Neutrophil (primary cell): ENCODE data around the gene ELAPOR1.

ENCODE experiments used
- H3K27ac ChIP-seq: fragments of 200-600 bp; sonication (generic); 2 replicates; pipeline ENCODE4 v1.5.1; 2016; ENCODE audit warnings: mild to moderate bottlenecking, moderate library complexity
- H3K27me3 ChIP-seq: fragments of 200-600 bp; sonication (generic); 2 replicates; pipeline ENCODE4 v1.6.0; 2016; ENCODE audit warnings: mild to moderate bottlenecking
- H3K36me3 ChIP-seq: fragments of 200-600 bp; sonication (generic); 2 replicates; pipeline ENCODE4 v1.5.1; 2017
- H3K4me1 ChIP-seq, 2 experiments: fragments of 200-600 bp in 1 of 2; sonication (generic) in 1 of 2; 1 replicate in 1 of 2; 2 replicates in 1 of 2; pipeline versions ENCODE4 v1.5.1 to v1.6.1; 2013 to 2016; ENCODE audit warnings: low read depth in 1 of 2, low read length in 1 of 2, mild to moderate bottlenecking in 1 of 2, moderate library complexity in 1 of 2; ENCODE audit not compliant: control insufficient read depth in 1 of 2, insufficient read depth in 1 of 2
- H3K4me3 ChIP-seq, 2 experiments: fragments of 200-600 bp in 1 of 2; sonication (generic) in 1 of 2; 1 replicate in 1 of 2; 2 replicates in 1 of 2; pipeline ENCODE4 v1.5.1; 2013 to 2016; ENCODE audit warnings: low read depth in 1 of 2, low read length in 1 of 2, mild to moderate bottlenecking in 1 of 2, moderate library complexity in 1 of 2
- H3K9me3 ChIP-seq: fragments of 200-600 bp; sonication (generic); 2 replicates; pipeline ENCODE4 v1.5.1; 2016
- TF ChIP-seq, protein P1 (sequence below): fragments of 200-600 bp; sonication (generic); IDR thresholded peaks from 2 replicates; pipeline ENCODE4 v1.5.1; 2016; ENCODE audit warnings: antibody characterized with exemption

The ELAPOR1 gene

DNA sequence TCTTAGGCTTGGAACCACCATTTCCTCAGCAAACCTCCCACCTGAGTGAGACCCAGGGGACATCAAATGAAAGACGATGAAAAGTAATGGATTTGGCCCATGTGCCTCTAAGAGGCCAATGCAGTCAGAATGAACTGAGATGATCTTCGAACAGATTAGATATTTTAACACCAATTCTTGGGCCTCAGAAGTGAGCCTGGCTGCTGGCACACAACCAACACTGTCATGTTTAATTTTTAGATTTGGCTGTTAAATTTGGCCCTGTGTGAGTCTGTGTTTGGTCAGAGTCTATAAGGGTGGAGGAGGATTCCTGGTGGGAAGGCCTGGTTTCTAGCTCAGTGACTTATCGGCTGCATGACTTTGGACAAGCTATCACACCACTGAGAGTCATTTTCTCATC, 45.4 kb downstream of the ELAPOR1 start:
- Histone ChIP-seq H3K4me3 (no peak overlapping the region), H3K9me3 (no peaks in the 10 kb centered on the region), H3K4me1 (peaks cover 40 to 41% of the 10 kb centered on the region in 2 experiments), H3K27me3 (no peaks in the 10 kb centered on the region), H3K27ac (no peak overlapping the region), H3K36me3 (peaks cover under 1% of the 10 kb centered on the region)
- TF ChIP-seq, protein P1, sequence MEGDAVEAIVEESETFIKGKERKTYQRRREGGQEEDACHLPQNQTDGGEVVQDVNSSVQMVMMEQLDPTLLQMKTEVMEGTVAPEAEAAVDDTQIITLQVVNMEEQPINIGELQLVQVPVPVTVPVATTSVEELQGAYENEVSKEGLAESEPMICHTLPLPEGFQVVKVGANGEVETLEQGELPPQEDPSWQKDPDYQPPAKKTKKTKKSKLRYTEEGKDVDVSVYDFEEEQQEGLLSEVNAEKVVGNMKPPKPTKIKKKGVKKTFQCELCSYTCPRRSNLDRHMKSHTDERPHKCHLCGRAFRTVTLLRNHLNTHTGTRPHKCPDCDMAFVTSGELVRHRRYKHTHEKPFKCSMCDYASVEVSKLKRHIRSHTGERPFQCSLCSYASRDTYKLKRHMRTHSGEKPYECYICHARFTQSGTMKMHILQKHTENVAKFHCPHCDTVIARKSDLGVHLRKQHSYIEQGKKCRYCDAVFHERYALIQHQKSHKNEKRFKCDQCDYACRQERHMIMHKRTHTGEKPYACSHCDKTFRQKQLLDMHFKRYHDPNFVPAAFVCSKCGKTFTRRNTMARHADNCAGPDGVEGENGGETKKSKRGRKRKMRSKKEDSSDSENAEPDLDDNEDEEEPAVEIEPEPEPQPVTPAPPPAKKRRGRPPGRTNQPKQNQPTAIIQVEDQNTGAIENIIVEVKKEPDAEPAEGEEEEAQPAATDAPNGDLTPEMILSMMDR, result no peak

DNA sequence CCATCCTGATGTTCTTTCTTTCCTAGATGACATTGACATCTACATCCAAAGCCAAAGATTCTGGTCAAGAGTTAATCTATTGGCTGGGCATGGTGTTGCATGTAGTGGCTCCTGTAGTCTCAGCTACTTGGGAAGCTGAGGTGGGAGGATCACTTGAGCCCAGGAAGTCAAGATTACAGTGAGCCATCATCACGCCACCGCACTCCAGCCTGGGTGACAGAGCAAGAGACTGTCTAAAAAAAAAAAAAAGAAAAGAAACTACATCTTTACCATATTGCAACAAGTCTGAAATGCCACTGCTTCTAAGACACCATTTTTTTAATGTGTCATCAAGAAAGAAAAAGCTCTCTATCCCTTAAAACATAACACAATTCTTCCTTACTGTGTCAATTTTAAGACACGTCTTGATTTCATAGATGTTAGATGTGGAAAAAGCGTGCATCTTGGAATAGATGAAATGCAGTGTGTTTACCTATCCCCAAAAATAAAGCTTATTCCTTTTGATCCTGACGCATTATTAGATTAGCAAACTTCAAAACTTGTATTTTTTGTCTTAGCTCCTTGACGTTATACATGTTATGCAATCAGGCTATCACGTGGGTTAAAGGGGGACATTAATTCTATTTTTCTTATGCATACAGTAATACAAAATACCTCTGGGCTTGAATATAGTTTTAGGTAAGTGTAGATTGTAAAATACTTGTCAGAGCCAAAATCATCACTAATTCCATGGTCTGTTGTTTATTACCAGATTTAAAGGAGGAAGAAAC, 46.3 kb downstream of the ELAPOR1 start:
- Histone ChIP-seq H3K4me1 (peaks cover 48 to 50% of the 10 kb centered on the region in 2 experiments), H3K9me3 (no peaks in the 10 kb centered on the region), H3K27ac (peak overlapping the region; percentile 92), H3K4me3 (no peak overlapping the region), H3K36me3 (peaks cover 5% of the 10 kb centered on the region), H3K27me3 (no peaks in the 10 kb centered on the region)
- TF ChIP-seq, protein P1, result no peak

DNA sequence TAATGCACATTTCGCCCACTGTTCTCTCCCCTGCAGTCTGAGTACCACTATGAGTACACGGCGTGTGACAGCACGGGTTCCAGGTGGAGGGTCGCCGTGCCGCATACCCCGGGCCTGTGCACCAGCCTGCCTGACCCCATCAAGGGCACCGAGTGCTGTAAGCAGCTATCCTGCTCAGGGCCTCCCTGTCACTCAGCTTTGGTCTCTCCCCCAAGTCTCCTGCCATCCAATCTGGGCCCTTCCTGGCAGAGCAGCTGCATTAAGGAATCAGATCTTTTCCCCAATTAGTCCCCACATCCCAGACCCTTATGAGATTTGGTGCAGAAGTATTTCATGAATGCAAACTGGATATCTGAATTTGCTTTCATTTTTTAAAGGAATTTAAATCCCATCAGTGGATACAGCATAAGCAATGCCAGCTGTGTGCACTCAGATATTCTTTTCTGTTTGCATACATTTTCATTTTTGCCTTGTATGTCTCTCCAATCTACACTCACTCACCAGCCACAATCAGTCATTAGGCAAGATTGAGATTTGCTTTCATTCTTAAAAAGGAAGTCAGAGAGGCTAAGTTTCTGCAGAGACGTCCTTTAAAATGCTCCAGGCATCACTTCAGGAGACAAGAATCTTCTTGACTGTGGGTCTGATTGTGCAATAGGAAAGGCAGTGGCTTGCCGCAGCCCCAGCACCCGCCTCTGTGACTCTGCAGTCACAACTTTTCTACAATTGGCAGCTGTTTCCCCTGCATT, 48.1 kb downstream of the ELAPOR1 start:
- TF ChIP-seq, protein P1, result peak; percentile 15
- Histone ChIP-seq H3K36me3 (peaks cover 5% of the 10 kb centered on the region), H3K9me3 (no peaks in the 10 kb centered on the region), H3K27ac (peak overlapping the region; percentile 92), H3K4me1 (peaks cover 57 to 61% of the 10 kb centered on the region in 2 experiments), H3K4me3 (peak overlapping the region; percentile 39 to 41), H3K27me3 (no peaks in the 10 kb centered on the region)

DNA sequence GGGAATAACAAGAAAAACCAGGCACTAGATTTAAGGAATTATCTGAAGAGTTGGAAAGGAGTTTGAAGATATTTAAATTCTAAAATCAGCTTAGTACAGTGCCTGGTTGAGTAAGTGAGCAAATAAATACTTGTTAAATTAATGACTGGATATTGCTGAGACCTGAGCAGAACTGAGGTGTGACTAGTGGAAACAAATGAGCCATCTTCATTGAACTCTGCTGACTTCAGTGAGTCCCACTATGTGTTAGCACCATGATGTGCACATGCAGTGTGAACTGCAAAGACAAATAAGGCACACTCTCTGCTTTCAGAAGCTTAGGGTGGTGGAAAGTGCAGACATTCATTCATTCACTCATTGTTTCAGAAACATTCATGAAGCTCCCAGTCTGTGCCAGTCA, 48.7 kb downstream of the ELAPOR1 start:
- Histone ChIP-seq H3K9me3 (no peaks in the 10 kb centered on the region), H3K4me1 (peaks cover 63 to 67% of the 10 kb centered on the region in 2 experiments), H3K27me3 (no peaks in the 10 kb centered on the region), H3K4me3 (peak overlapping the region; percentile 39 to 41), H3K27ac (peak overlapping the region; percentile 92), H3K36me3 (peaks cover 5% of the 10 kb centered on the region)
- TF ChIP-seq, protein P1, result no peak

DNA sequence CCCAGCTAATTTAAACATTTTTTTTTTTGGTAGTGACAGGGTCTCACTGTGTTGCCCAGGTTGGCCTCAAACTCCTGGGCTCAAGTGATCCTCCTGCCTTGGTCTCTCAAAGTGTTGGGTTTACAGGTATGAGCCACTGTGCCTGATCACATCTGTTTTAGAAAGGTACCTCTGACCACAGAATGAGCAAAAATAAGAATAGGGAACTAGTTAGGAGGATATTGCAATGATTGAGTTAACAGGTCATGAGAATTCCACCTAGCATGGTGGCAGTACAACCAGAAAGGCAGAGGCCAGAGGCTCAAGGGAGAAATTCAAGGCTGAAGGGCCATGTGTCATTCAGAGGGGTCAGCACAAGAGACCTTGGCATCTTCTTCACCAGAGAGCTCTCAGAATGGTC, 49.6 kb downstream of the ELAPOR1 start:
- no peaks in the 10 kb centered on the region for H3K27me3 ChIP-seq
- H3K4me3 ChIP-seq, result peak overlapping the region; percentile 39 to 42
- no peaks in the 10 kb centered on the region for H3K9me3 ChIP-seq
- peak overlapping the region; percentile 92 for H3K27ac ChIP-seq
- H3K36me3 ChIP-seq, result peaks cover 5% of the 10 kb centered on the region
- TF ChIP-seq, protein P1, result no peak
- peaks cover 72 to 76% of the 10 kb centered on the region in 2 experiments for H3K4me1 ChIP-seq
